DMS153 (cell line): ENCODE results near the gene ST7.
"Not testable (repeated sequence)": the region's sequence is repeated elsewhere in the genome, so short reads cannot be mapped to it uniquely, and the experiment has no call there.

Experiments
- DNase-seq: peaks from one replicate; lab custom pipeline; 2025; lab: John Stamatoyannopoulos, UW

Gene ST7

GRCh38 chr7:116953372-116953905, at the start of gene ST7:
Gene ST7 (plus strand): TSS chr7:116953501. CDS start chr7:116953541, 40 bp downstream.
- peak; percentile 49 for DNase-seq

- DNase-seq = no peak
These were observed 46.9 kb upstream of the ST7 start for GRCh38 chr7:116906391-116906790.

GRCh38 chr7:116910383-116910782, 42.9 kb upstream of the ST7 start:
- DNase-seq = no peak

GRCh38 chr7:116911801-116912200, 41.5 kb upstream of the ST7 start:
- DNase-seq = no peak

DNA sequence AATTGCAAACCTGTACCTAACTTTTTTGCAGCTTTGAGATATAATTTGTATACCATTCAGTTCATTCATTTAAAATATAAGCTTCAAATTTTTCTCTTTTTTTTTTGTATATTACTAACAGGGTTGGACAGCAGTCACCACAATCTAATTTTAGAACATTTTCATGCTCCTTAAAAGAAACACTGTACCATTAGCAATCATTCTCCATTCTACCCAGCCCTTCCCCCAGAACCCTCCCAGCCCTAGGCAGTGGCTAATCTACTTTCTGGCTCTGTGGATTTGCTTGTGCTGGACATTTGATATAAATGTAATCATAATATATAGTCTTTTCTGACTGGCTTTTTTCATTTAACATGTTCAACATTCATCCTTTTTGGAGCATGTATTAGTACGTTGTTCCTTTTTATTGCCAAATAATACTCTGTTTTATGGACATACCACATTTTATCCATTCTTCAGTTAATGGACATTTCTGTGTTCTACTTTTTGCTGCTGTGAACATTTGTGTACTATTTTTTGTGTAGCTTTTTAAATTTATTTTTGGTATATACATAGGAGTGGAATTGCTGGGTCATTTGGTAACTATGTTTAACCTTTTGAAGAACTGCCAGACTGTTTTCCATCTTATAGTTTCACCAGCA, 40.9 kb upstream of the ST7 start:
- no peak for DNase-seq

- no peak for DNase-seq
These were observed 34.6 kb upstream of the ST7 start for GRCh38 chr7:116918704-116919103.

DNA sequence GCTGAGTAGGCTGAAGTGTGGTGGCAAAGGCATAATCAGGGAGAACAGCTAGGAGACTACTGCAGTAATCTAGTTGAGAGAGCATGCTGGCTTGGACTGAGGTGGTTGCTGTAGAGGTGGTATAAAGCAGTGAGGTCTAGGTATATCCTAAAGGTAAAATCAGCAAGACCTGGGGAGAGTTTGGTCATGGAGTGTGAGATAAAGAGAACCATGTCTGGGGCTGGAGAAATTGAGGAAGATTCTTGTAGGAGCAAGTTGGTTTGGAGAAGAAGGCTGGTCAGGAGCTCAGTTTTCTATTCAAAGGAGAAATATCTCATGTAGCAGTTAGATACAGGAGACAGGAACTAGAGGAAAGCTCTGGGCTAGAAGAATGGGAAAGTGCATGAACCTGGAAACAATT, 32.9 kb upstream of the ST7 start:
- DNase-seq = no peak

GRCh38 chr7:116922545-116922944, 30.8 kb upstream of the ST7 start:
- DNase-seq = no peak

DNA sequence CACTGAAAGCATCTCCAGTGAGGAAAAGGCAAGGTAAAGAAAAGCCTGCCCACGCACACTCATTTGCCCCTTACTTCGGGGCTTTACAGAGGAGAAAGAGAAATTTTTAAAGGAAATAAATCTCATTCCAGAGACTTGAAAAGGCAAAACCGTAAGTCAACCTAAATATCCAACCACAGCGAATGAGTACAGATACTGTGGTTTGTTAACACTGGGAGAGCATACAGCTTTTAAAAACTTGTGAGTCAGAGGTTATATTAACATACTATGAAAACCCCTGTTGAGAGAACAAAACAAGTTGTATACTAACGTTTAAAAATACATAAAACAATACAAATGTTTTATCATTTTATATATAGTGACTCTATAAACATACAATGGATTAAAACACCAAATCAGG, 28.6 kb upstream of the ST7 start:
- DNase-seq = no peak

GRCh38 chr7:116929021-116929420, 24.3 kb upstream of the ST7 start:
- no peak for DNase-seq

DNA sequence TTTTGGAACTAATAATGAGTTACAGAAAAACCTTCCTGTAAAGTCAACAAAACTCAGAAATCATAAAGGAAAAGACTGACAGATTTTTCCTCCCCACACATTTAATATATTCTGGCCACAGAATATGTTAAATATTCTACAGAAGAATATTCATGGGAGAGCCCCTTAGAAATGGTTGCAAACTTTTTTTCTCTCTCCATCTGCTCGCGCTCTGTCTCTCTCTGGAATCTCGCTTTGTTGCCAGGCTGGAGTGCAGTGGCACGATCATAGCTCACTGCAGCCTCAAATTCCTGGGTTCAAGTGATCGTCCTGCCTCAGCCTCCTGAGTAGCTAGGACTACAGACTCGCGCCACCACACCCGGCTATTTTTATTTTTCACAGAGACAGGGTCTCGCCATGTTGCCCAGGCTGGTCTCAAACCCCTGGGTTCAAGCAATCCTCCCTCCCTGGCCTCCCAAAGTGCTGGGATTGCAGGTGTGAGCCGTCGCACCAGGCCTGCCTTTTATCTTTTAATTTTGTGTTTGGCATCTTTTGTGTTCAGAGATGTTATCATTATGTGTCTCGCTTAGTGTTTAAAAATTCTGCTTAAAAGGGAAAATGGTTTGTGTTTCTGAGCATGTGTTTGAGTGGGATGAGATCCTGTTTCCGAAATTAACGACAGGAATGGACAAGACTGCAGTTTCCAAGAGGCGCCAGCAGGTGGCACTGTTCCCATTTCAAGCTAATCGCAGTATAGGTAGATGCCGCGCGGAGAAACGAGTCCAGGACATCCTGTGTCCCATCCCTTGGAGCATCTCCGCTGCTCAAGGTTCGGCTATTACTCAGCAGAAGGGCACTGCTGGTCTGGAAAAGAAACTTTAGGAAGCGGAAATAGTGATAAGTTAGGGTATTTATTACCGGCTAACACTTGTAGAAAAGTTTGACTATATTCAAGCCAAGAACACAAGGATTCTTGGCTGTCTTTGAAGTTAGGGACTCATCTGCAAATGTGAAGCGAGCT, 23.1 kb upstream of the ST7 start:
- peak; percentile 39 for DNase-seq

DNA sequence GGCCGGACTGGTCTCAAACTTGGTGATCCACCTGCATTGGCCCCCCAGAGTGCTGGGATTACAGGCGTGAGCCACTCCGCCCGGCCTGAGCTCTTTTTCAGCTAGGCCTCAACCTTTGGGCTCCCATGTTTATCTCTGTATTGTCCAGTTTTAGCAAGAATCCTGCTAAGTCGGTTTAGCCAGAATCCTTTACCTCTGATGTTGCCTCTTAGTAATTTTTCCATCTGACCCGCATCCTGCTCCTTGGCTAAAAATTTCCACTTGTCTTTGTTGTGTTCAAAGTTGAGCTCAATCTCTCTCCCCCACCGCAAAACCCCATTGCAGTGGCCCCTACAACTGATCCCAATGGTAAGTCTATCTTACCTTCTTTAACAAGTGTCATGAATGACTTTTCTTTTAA, 20.7 kb upstream of the ST7 start:
- no peak for DNase-seq

DNA sequence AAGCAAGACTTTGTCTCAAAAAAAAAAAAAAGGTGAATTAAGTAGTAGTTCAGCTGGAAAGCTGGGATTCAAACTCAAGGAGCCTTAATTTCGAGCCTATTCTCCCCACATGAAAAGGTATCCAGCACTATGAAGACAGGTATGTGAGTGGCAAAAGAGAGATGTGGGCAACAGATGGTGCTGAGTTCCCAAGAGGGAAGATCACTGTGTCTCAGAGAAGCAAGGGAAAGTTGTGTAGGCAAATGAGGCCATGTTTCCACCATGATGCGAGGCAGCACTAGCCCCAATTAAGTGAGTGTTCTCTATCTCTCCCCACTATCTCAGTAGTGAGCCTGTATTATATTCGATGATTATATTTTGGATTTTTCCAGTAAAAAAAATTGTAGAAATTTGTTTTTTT, 19.8 kb upstream of the ST7 start:
- DNase-seq = no peak

DNA sequence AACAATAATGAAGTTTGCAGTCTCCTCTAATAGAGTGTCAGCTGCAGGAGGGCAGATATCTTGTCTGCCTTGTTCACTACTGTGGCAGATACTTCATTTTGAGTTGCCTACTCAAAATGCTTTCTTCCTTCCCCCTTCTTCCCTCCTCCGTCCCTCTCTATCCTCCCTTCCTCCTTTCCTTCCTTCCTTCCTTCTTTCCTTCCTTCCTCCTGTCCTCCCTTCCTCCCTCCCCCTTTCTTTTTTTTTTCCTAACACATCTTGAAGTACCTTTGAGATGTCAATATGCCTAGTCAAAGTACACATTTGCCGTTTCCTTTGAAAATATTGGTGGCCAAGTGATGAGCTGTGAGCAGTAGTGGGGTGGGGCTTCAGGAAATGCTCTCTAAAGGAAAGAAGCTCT, 18.7 kb upstream of the ST7 start:
- no peak for DNase-seq

DNA sequence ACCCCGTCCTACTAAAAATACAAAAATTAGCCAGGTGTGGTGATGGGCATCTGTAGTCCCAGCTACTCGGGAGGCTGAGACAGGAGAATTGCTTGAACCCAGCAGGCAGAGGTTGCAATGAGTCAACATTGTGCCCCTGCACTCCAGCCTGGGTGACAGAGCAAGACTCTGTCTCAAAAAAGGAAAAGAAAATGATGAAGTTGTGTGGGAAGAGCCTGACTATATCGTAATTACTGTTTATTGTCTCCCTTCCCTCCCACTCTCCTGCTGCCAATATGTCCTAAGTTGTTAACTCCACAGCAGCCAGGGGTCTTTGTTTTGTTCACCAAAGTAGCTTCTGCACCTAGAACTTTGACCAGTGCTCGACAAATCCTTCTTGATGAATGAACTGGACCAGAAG, 16.5 kb upstream of the ST7 start:
- not testable (repeated sequence) for DNase-seq

GRCh38 chr7:116938678-116939077, 14.6 kb upstream of the ST7 start:
- no peak for DNase-seq

GRCh38 chr7:116940689-116941370, 12.5 kb upstream of the ST7 start:
- DNase-seq = no peak

DNA sequence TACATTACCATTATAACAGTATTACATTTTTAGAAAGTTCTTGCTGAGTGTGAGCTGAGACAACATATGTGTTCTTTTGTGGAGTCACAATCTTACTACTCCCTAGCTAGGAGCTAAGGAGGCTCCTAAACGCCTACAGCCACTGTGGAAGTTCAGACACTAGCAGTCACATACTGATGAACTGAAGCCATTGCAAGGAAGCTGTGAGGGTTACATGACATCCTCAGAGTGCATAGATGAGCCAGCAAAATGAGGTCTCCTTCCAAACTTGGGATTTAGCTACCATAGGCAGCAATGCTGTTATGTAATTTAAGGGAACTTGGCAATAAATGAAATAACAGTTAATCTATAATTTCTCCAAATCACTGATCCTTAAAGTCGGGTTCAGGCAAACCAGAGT, 10.8 kb upstream of the ST7 start:
- DNase-seq = no peak

GRCh38 chr7:116948934-116949333, 4.4 kb upstream of the ST7 start:
- DNase-seq = peak; percentile 38

DNA sequence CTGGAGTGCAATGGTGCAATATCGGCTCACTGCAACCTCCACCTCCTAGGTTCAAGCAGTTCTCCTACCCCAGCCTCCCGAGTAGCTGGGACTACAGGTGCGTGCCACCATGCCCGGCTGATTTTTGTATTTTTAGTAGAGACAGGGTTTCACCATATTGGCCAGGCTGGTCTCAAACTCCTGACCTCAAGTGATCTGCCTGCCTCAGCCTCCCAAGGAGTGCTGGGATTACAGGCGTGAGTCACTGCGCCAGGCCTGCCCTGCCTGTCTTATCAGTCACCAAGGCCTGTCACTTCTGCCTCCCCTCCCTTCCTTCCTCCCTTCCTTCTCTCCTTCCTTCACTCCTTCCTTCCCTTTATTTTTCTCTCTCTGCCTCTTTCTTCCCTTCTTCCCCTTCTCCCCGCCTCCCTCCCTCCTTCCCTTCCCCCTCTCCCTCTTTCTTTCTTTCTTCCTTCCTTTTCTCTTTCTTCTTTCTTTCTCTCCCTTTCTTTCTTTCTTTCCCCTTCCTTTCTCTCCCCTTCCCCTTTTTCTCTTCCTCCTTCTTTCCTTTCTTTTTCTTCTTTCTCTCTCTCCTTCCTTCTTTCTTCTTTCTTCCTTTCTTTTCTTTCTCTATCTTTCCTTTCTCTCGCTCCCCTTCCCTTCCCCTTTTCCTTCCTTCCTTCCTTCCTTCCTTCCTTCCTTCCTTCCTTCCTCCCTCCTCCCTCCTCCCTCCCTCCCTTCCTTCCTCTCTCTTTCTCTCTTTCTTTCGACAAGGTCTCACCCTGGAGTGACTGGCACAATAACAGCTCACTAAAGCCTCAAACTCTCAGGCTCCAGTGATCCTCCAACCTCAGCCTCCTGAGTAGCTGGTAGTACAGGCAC, 3.1 kb upstream of the ST7 start:
- no peak for DNase-seq

DNA sequence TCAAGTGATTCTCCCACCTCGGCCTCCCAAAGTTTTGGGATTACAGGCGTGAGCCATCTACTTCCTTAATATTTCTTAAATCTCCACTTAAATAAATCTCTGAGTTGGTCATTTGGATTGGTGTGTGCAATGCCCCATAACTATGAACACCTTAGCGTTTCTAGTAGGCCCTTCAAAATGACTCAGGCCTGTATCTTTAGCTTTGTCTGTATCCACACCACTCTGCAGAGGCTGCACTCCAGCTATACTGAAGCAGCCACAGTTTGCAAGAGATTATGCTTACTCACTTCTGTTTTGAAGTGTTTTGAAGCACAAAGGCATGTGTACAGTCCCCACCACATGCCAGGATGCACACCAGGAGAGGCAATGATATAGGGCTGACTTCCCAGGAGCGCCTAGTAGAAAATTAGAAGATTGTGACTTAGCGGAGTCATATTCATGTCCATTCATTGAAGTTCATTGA, 2.4 kb upstream of the ST7 start:
- DNase-seq = no peak
